Effector memory CD8-positive, alpha-beta T cell (primary cell): ENCODE data around the gene TBX6.

ENCODE experiments used
- ATAC-seq: fragments of 150-1000 bp; cut with Tn5 transposase; replicated peaks from 2 replicates; pipeline ENCODE4 v1.10.0; 2021; ENCODE audit warnings: mild to moderate bottlenecking, moderate library complexity
- DNase-seq, 3 experiments: peaks; one replicate each; pipeline ENCODE4 v3.0.0; 2021
- H3K27ac Mint-ChIP-seq, 2 donors: one replicate each; pipeline ENCODE4 v1.8.0; 2022; ENCODE audit warnings: mild to moderate bottlenecking in 2 of 2, mixed read lengths in 2 of 2, moderate library complexity in 2 of 2
- H3K27me3 Mint-ChIP-seq, 2 donors: one replicate each; pipeline ENCODE4 v1.8.0; 2022; ENCODE audit warnings: mixed read lengths in 2 of 2
- H3K36me3 Mint-ChIP-seq: one replicate; pipeline ENCODE4 v1.8.0; 2022; ENCODE audit warnings: mild to moderate bottlenecking, moderate library complexity, mixed read lengths; ENCODE audit not compliant: insufficient read depth
- H3K4me1 Mint-ChIP-seq, 2 donors: one replicate each; pipeline ENCODE4 v1.8.0; 2022; ENCODE audit warnings: low read depth in 2 of 2, mixed read lengths in 2 of 2
- H3K4me3 Mint-ChIP-seq, 2 donors: one replicate each; pipeline ENCODE4 v1.8.0; 2022; ENCODE audit warnings: mild to moderate bottlenecking in 2 of 2, mixed read lengths in 2 of 2, moderate library complexity in 2 of 2
- H3K9me3 Mint-ChIP-seq, 2 donors: one replicate each; pipeline ENCODE4 v1.8.0; 2022; ENCODE audit warnings: mixed read lengths in 2 of 2

The TBX6 gene

GRCh38 chr16:30088237-30088831, 3.4 kb downstream of the TBX6 start:
- no peak for ATAC-seq
- peaks cover 40% of the 10 kb centered on the region for H3K36me3 Mint-ChIP-seq
- H3K9me3 Mint-ChIP-seq: no peaks in the 10 kb centered on the region
- H3K4me3 Mint-ChIP-seq: no peak overlapping the region
- DNase-seq: no peak
- H3K4me1 Mint-ChIP-seq: peaks cover 11 to 14% of the 10 kb centered on the region in 2 donors
- no peaks in the 10 kb centered on the region for H3K27me3 Mint-ChIP-seq
- peak overlapping the region; percentile 60 to 66 for H3K27ac Mint-ChIP-seq

- Mint-ChIP-seq H3K27ac (peak overlapping the region; percentile 11 to 66), H3K27me3 (no peaks in the 10 kb centered on the region), H3K4me1 (peaks cover 10 to 13% of the 10 kb centered on the region in 2 donors), H3K4me3 (no peak overlapping the region), H3K9me3 (no peaks in the 10 kb centered on the region), H3K36me3 (peaks cover 38% of the 10 kb centered on the region)
- no peak for DNase-seq
- ATAC-seq: no peak
These were observed 4.4 kb downstream of the TBX6 start for GRCh38 chr16:30087181-30087898.

GRCh38 chr16:30086291-30087140, 5.2 kb downstream of the TBX6 start:
- Mint-ChIP-seq H3K27ac (peak overlapping the region; percentile 11 to 66), H3K36me3 (peaks cover 44% of the 10 kb centered on the region), H3K27me3 (no peaks in the 10 kb centered on the region), H3K9me3 (no peaks in the 10 kb centered on the region), H3K4me3 (no peak overlapping the region), H3K4me1 (peaks cover 4 to 14% of the 10 kb centered on the region in 2 donors)
- no peak for ATAC-seq
- DNase-seq: no peak

GRCh38 chr16:30085820-30086219, 5.9 kb downstream of the TBX6 start:
- DNase-seq (no peak), ATAC-seq (no peak)
- Mint-ChIP-seq H3K9me3 (no peaks in the 10 kb centered on the region), H3K27me3 (no peaks in the 10 kb centered on the region), H3K4me3 (no peak overlapping the region), H3K4me1 (peaks cover 3 to 14% of the 10 kb centered on the region in 2 donors), H3K36me3 (peaks cover 51% of the 10 kb centered on the region), H3K27ac (peak overlapping the region in 1 of 2 donors; percentile 66)

- DNase-seq (no peak), ATAC-seq (no peak)
- Mint-ChIP-seq H3K9me3 (no peaks in the 10 kb centered on the region), H3K4me3 (no peak overlapping the region), H3K27me3 (no peaks in the 10 kb centered on the region), H3K36me3 (peaks cover 57% of the 10 kb centered on the region), H3K27ac (peak overlapping the region in 1 of 2 donors; percentile 26), H3K4me1 (peaks cover 3 to 14% of the 10 kb centered on the region in 2 donors)
These were observed 6.5 kb downstream of the TBX6 start for GRCh38 chr16:30085247-30085646.

- Mint-ChIP-seq H3K4me1 (peaks cover 3 to 14% of the 10 kb centered on the region in 2 donors), H3K4me3 (no peak overlapping the region), H3K27ac (peak overlapping the region in 1 of 2 donors; percentile 26), H3K36me3 (peaks cover 58% of the 10 kb centered on the region), H3K9me3 (no peaks in the 10 kb centered on the region), H3K27me3 (no peaks in the 10 kb centered on the region)
- no peak for ATAC-seq
- no peak for DNase-seq
These were observed 6.9 kb downstream of the TBX6 start for GRCh38 chr16:30084816-30085159.

GRCh38 chr16:30084096-30084815, 7.5 kb downstream of the TBX6 start:
- peaks cover 64% of the 10 kb centered on the region for H3K36me3 Mint-ChIP-seq
- H3K9me3 Mint-ChIP-seq: no peaks in the 10 kb centered on the region
- H3K4me3 Mint-ChIP-seq: no peak overlapping the region
- ATAC-seq: no peak
- peak overlapping the region in 1 of 2 donors; percentile 26 for H3K27ac Mint-ChIP-seq
- no peak for DNase-seq
- peaks cover 6 to 16% of the 10 kb centered on the region in 2 donors for H3K4me1 Mint-ChIP-seq
- no peaks in the 10 kb centered on the region for H3K27me3 Mint-ChIP-seq

GRCh38 chr16:30083216-30084055, 8.3 kb downstream of the TBX6 start:
- no peaks in the 10 kb centered on the region for H3K9me3 Mint-ChIP-seq
- H3K27ac Mint-ChIP-seq: peak overlapping the region in 1 of 2 donors; percentile 65
- peaks cover 72% of the 10 kb centered on the region for H3K36me3 Mint-ChIP-seq
- peaks cover 6 to 16% of the 10 kb centered on the region in 2 donors for H3K4me1 Mint-ChIP-seq
- no peaks in the 10 kb centered on the region for H3K27me3 Mint-ChIP-seq
- ATAC-seq: no peak
- no peak for DNase-seq
- H3K4me3 Mint-ChIP-seq: no peak overlapping the region

GRCh38 chr16:30082545-30083090, 9.1 kb downstream of the TBX6 start:
- ATAC-seq: no peak
- Mint-ChIP-seq H3K27me3 (no peaks in the 10 kb centered on the region), H3K36me3 (peaks cover 75% of the 10 kb centered on the region), H3K27ac (peak overlapping the region in 1 of 2 donors; percentile 65), H3K4me1 (peaks cover 13 to 23% of the 10 kb centered on the region in 2 donors), H3K9me3 (no peaks in the 10 kb centered on the region), H3K4me3 (no peak overlapping the region)
- DNase-seq: no peak

GRCh38 chr16:30079480-30079879, 12.2 kb downstream of the TBX6 start:
- Mint-ChIP-seq H3K9me3 (no peaks in the 10 kb centered on the region), H3K27me3 (no peaks in the 10 kb centered on the region), H3K4me3 (no peak overlapping the region), H3K27ac (peak overlapping the region; percentile 8 to 87), H3K4me1 (peaks cover 33 to 36% of the 10 kb centered on the region in 2 donors), H3K36me3 (peaks cover 68% of the 10 kb centered on the region)
- ATAC-seq (no peak), DNase-seq (no peak)

- H3K9me3 Mint-ChIP-seq: no peaks in the 10 kb centered on the region
- H3K36me3 Mint-ChIP-seq: peaks cover 63% of the 10 kb centered on the region
- DNase-seq: no peak
- peak overlapping the region in 1 of 2 donors; percentile 87 for H3K27ac Mint-ChIP-seq
- peaks cover 33 to 36% of the 10 kb centered on the region in 2 donors for H3K4me1 Mint-ChIP-seq
- H3K4me3 Mint-ChIP-seq: no peak overlapping the region
- ATAC-seq: no peak
- H3K27me3 Mint-ChIP-seq: no peaks in the 10 kb centered on the region
These were observed 13.0 kb downstream of the TBX6 start for GRCh38 chr16:30078744-30079143.

GRCh38 chr16:30077656-30078055, 14.1 kb downstream of the TBX6 start:
- DNase-seq (no peak), ATAC-seq (no peak)
- Mint-ChIP-seq H3K27ac (peak overlapping the region; percentile 87 to 94), H3K4me3 (peak overlapping the region in 1 of 2 donors; percentile 88), H3K9me3 (no peaks in the 10 kb centered on the region), H3K36me3 (peaks cover 58% of the 10 kb centered on the region), H3K27me3 (no peaks in the 10 kb centered on the region), H3K4me1 (peaks cover 31% of the 10 kb centered on the region in 2 donors)
